Raji (cell line): ENCODE data around the gene SYCN.

Experiments
- POLR2A ChIP-seq: IDR thresholded peaks from 2 replicates; pipeline ENCODE4 v1.6.1; 2011; ENCODE audit warnings: low read depth, low read length, control low read depth; ENCODE audit not compliant: insufficient read depth

The SYCN gene

DNA sequence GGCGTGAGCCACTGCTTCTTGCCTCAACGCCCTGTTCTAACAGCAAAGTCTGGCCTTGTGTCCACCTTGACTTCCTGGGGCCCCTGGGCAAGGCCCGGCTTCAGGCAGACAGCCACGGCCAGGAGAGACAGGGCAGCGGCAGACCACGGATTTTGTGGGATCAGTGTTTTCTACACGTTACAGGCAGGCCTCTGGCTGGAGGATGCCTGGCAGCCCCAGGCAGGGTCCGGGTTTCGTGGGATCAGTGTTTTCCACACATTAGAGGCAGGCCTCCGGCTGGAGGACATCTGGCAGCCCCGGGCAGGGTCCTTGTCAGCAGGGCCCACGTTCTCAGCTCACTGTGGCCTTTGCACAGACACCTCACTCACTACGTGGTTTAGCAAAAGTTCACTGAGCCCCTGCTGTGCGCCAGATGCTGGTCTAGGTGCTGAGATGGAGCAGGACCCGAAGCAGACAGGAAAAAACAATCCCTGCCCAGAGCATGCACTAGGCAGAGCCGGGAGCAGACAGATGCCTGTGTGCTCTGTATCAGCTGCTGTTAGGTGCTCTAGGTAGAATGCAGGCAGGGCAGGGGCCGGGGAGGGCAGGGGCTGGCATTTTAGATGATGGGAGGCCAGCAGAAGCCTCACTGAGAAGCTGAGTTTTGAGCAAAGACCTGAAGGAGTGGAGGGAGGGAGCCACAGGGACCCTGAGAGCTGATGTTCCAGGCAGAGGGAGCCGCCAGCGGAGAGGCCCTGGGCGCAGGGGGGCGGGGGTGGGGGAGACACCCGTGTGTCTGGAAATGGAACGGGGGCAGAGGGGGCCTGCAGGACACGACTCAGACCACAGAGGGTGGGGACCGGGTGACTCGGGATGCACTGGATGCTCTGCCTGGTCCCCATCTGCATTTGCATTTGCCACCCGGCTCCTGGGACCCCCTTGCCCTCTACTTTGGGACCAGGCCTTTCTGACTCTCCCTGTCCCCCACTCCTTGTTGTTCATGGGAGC, 32.3 kb downstream of the SYCN start:
- TF ChIP-seq POLR2A: no peak

DNA sequence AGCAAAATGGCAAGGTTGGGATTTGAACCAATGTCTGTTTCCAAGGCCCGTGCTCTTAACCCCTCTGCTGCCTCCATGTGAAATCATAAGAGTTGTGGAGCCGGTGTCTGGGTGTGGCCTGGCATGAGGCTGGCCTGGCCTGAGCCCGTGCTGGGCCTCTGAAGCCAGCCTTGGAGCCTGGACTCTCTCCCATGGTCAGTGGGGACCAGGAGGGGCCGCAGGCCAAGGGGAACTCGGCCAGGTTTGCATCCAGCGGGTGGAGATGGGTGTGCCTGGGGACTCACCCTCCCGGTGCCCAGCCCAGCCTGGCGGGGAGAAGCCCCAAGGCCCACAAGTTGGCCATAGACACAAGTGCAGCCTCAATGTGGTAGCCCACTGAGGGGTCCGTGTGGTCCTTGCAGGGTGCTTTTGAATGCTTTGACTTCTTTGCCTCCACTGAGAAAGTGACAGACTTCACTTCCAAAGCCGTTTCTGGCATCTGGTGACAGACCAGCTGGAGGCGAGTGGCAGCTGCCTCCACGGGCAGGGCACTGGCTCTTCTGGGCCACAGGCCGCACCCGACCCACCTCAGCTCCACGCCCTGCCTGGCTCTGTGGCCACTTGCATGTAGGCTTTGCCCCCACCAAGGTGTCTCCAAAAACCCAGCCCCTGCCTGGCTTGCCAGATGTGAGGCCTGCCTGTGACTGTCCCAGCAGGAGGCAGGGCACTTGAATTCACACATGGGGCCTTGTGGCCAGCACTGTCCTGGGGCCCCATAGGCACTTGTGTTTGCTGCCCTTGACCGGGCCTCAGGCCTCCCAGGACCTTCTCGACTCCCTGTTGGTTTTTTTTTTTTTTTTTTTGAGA, 33.5 kb downstream of the SYCN start:
- TF ChIP-seq POLR2A: no peak

DNA sequence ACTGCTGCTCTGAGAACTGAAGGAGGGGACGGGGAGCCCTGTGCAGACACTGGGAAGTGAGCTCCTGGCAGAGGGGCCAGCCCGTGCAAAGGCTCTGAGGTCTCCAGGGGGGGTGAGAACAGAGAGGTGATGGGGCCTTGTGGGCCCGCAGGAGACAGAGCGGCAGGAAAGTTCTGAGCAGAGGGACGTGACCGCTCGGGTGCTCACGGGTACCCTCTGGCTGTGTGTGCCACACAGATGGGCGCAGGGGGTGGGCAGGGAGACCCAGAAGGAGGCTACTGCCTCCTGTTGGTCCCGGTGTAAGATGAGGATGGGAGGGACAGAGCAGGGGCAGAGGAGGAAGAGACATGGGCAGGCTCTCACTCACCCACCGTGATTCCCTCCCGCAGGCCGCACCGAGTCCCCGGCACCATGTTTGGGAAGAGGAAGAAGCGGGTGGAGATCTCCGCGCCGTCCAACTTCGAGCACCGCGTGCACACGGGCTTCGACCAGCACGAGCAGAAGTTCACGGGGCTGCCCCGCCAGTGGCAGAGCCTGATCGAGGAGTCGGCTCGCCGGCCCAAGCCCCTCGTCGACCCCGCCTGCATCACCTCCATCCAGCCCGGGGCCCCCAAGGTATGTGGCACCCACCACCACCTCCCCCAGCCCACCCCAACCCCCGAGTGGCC, 34.8 kb downstream of the SYCN start:
- no peak for TF ChIP-seq POLR2A

DNA sequence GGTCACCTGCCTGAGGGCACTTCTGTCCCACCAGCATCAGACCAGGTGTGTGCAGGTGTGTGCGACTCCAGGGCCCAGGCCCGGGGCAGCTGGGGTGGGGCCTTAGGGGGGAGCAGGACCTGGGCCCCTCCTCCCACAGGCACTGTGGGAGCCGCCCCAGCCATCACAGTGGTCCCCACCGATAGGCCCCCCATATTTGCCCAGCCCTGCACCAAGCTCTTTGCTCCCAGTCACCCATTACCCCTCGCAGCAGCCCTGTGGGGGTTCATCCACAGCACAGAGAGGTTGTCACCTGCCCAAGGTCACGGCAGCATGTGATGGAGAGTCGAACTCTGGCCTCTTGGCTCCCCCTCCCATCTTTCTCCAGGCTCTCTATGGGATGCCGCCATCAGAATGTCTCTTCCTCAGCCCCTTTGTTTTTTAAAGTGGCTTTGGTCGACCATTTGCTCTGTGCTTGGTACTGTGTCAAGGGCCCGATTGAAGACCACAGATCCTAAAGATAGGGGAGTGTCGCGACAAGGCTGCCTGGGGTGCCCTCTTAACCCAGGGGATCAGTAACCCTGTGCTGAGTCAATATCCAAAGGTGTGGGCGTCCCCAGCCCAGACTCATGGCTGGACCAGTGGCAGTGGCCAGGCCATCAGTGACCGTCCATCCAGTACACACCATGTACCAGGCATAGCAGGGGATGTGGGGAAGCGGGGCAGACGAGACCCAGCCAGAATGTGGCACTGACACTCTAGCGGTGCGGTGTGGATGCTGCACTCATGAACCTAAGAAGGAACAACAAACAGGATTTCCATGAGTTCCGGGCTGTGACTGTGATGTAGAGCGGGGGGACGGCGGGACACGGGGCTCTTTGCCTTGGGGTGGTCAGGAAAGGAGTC, 35.6 kb downstream of the SYCN start:
- no peak for TF ChIP-seq POLR2A

DNA sequence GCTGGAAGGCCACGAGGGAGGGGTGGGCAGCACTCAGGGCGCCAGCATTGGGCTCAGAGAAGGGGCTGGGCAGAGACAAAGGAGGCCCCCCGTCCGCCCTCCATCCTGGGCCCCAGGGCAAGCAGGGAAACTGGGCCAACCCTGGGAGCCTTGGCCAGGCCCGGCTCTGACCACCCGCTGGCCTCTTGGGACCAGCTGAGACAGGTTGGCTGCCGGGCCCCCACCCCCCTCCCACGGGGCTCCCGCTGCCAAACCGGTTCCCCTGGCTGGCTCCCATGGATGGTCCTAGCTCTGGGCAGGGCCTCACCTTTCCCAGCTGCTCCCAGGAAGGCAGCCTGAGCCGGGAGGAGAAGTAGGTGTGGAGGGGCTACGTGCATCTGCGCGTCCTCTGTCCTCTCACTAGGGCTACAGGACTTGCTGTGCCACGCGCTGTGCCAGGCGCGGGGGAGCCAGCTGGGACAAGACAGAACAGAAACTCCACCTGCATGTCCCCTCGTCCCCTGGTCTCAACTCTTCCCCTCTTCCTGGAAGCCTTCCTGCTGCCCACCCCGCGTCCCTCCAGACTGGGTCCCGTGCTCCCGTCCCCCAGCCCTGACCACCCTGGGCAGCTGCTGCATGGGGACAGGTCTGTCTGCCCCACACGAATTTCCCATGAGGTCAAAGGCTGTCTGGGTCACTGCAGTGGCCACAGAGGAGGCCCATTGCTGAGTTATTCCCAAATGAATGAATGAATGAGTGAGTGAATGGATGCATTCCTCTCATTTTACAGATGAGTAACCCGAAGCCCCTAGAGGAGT, 36.4 kb downstream of the SYCN start:
- TF ChIP-seq POLR2A: no peak

DNA sequence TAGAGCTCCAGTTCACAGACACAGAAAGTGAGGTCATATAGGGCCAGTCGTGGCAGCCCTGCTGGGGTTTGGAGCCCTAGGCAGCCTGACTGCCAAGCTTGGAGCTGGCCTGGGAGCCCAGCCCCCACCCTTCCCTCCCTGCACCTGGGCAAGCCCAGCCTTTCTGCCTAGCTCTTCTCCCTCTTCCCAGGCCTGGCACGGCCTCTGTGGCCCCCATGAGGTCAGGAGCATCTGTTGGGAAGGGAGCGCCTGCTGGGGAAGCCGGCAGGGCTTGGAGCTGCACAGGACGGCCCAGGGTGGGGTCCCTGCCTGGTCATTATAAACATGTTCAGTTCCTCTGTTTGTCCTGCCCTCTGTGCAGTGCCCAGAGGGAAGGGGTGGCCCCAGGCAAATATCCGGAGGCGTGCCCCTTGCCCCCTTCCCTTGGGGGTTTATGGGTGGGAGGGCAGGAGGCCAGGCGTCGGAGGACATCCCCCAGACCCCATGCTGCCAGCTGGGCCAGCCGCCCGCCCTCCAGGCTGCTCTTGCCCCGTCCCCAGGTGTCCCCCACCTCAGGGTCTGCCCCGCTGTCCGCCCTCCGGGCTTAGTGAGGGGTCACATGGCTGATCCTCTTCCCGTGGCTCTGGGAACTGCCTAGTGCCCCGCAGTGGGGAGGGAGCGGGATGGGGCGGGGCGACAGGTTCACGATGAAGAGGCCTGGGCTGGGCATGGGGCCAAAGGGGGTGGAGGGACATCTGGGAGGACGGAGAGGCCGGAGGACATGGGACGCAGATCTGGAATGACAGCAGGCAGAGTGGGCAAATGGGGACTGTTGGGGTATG, 37.3 kb downstream of the SYCN start:
- no peak for TF ChIP-seq POLR2A

DNA sequence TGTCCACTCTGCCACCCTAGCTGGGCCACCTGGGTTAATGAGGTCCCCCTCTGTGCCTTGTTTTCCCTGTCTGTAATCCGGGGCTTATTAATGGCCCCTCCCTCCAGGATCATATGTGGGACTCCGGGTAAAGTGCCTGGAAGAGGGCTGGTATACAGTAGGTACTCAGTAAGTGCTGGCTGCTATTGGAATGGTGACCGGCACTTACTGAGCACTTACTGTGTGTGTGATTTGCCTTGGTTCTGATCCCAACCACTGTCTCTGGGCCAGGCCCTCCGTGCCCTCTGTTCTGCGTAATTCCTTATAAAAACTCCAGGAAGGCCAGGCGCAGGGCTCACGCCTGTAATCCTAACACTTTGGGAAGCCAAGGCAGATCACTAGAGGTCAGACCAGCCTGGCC, 38.2 kb downstream of the SYCN start:
- TF ChIP-seq POLR2A: no peak

DNA sequence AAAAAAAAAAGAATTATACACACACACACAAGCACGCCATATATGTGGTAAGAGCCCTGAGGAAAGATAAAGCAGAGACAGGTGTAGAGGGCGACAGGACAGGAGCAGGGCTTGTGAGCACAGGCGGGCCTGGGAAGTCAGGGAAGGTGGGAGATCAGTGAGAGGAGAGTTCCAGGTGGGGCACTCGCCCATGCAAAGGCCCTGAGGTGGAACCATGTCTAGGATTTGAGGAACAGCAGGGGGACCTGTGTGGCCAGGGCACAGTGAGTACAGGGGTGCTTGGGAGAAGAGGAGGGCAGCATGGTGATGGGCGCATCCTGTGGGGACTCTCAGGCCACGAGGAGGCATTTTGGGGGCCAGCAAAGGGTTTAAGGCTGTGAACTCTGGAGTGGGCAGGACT, 39.8 kb downstream of the SYCN start:
- no peak for TF ChIP-seq POLR2A

DNA sequence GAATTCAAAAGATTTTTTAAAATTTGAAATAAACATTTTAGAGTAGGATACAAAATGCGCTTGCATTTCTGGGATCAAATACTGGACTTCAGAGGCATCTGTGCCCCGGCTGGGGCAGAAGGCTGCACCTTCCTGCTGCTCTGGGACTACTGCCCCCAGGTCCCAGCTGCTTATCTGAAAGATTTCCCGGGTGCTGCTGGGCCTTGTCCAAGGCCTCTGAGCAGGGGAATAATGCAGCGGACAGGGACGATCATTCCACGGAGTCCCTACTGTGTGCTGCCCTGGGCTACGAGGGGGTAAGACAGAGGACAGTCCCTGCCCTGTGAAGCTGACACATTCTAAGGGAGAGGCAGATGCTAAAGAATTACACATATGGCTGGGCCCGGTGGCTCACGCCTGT, 40.4 kb downstream of the SYCN start:
- TF ChIP-seq POLR2A: no peak

DNA sequence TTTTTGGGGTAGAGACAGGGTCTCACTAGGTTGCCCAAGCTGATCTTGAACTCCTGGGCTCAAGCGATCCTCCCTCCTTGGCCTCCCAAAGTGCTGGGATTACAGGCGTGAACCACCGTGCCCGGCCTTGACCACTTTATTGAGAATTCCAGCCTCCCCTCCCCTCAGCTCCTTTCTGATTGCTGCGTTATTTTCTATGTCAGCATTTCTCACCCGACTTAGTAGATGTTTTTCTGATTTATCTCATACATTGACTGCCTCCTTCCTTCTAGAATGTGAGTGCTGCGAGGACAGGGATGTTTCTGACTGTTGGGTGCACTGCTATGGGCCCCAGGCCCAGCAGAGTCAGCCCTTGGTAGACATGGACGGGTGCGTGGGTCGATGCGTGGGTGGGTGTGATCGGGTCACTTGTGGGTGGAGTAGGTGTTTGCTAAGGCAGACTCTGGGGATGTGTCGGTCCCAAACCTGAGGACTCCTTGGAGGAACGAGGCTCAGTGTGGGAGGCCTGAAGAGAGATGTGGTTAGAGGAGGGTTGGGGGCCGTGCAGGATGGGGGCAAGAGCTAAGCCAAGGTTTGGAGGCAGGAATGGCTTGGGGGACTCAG, 41.5 kb downstream of the SYCN start:
- TF ChIP-seq POLR2A: no peak

DNA sequence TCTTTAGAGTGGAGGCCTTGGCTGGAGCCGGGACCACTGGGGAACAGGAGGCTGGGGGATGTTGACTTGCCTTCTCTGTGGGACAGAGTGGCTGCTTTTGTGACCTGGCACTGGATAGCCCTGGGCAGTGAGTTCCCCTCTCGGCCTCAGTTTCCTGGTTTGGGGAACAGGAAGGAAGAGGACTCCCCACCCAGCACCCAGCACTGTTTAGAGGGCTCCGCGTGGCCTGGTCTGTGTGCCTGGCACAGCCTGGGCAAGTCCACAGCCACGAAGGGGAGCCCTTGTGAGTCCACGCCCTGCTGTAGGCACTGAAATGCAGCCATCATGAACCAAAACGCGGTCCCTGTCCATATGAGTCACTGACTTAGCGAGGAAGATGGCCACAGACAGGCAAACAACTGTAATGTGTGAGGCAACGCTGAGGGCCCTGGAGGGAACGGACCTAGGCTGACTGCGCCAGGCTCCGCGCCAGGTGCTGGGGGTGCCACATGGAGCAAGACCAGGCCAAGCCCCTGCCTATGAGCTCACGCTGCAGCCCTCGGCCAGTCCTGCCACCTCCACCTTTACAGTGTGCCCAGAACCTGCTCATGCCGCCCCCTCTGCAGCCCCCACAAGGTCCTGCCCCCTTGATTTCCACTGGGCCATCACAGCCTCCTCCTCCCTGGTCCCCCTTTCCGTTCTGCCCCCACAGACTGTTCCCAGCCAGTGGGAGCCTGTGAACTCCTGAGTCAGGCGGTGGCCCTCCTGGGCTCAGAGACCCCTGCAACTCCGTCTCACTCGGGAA, 43.0 kb downstream of the SYCN start:
- TF ChIP-seq POLR2A: no peak

DNA sequence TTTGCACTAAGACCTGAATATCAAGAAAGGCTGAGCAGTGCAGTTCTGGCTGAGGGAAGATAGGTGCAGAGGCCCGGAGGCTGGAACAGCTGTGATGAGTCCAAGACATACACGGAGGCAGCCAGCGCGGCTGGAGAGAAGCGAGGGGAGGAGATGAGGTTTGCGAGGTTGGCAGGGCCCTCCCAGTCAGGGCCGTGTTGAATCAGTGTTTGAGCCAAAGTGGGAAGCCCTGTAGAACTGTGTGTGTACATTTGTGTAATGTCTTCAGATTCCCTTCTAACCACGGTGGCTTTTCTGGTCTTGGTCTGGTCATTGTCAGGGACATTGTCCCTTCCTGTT, 43.6 kb downstream of the SYCN start:
- TF ChIP-seq POLR2A: no peak
